GM13976 (cell line): ENCODE results near the gene CCDC9.
"Not testable (repeated sequence)": the region's sequence is repeated elsewhere in the genome, so short reads cannot be mapped to it uniquely, and the experiment has no call there.

Experiments
- DNase-seq: peaks from one replicate; pipeline ENCODE4 v3.0.0; 2012; ENCODE audit warnings: low spot score
- CTCF ChIP-seq: IDR thresholded peaks from 2 replicates; pipeline ENCODE4 v1.5.1; 2012; ENCODE audit warnings: borderline replicate concordance, mild to moderate bottlenecking; ENCODE audit not compliant: insufficient read depth; ENCODE audit errors: extremely low read depth, missing control alignments, control extremely low read depth
- in situ Hi-C: fragments of 300-500 bp; cut with MboI; formaldehyde crosslinking; loops from one replicate; pipeline ENCODE4 v1.12.0; 2022; ENCODE audit warnings: low sequenced_read_pairs, mixed read lengths, inconsistent platforms; ENCODE audit not compliant: unreplicated experiment

CCDC9 gene

DNA sequence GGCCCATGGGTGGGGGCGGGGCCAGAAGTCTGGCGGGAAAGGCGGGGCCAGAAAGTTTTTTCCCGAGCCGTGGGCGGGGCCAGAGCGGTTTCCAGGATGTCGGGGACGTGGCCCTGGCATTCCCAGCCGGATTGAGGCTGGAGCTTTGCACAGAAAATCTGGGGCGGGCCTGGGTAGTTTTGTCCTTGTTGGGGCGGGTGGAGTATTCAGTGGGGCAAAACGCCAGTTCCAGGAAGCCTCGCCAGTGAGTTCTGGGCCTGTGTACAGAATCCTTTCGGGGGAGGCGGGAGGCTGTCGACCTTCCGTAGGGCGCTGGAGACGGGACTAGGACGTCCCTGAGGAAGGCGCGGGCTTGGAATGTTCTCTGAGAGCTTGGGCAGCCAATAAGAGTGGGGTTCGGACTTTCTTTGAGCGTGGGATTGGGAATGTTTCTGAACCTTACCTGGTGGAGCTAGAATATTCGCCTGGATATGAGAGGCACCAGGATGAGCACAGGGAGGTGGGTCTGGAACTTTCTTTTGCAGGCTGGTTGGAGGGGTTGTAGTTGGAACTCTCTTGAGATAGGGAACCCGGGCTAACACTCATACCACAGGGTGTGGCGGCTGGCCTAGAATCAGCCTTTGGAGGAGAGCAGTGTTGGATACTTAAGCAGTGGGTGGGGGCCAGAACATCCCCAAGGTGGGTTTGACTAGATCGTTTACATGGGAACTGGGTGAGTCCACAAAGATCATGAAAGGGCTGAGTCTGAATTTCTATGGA is 1.3 kb downstream of the CCDC9 start:
- in situ Hi-C loops = no loop called here
- peak; percentile 49 for DNase-seq
- no peak for TF ChIP-seq CTCF

- no peak for TF ChIP-seq CTCF
- no peak for DNase-seq
- in situ Hi-C loops = no loop called here
Observed at GRCh38 chr19:47258434-47258833, 2.1 kb downstream of the CCDC9 start.

DNA sequence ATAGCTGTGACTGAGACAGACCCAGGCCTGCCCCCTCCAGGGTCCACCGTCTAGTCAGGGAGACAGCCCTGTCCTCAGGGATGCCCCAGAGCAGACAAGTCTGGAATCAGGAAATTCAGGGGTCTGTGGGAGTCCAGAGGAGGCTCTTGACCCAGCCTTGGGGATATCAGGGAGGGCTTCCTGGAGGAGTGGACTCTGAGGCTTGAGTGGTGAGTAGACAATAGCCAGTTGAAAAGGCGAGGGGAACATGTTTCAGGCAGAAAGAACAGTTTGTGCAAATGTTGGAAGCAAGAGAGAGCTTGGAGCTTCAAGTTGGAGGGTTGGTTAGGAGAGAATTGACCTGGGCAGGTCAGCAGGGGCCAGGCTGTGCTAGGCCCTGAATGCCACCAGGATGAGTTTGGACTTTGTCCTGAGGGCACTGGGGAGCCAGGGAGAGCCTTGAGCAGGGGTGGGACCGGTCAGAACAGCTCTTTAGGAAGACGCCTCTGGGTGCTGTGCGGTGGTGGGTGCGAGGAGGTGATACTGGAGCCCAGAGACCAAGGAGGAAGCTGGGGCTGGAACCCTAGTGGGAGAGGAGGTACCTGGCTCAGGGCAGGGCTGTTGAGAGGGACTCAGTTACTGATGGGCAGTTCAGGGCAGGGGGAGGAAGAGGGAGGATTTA is 2.7 kb downstream of the CCDC9 start:
- TF ChIP-seq CTCF = no peak
- in situ Hi-C loops = no loop called here
- no peak for DNase-seq

GRCh38 chr19:47260476-47260875 is 4.2 kb downstream of the CCDC9 start:
- no peak for DNase-seq
- in situ Hi-C loops = no loop called here
- TF ChIP-seq CTCF = no peak

- in situ Hi-C loops = not testable (repeated sequence)
Observed at GRCh38 chr19:47261946-47262793, 5.8 kb downstream of the CCDC9 start.

GRCh38 chr19:47264629-47265028 is 8.3 kb downstream of the CCDC9 start:
- DNase-seq = no peak
- TF ChIP-seq CTCF = no peak
- in situ Hi-C loops = no loop called here

More at GRCh38 chr19:47261946-47262793, 5.8 kb downstream of the CCDC9 start:
- peak; percentile 79 for DNase-seq
